IgD-negative memory B cell (primary cell): ENCODE results near the gene KDM5B. TPM values are rescaled to one million over a fixed set of nuclear protein-coding genes. Genes with fewer than 3 reads are reported as not detected.
"Not testable (repeated sequence)": the region's sequence is repeated elsewhere in the genome, so short reads cannot be mapped to it uniquely, and the experiment has no call there.

Experiments used
- H3K27ac Mint-ChIP-seq, 3 donors: one replicate each; pipeline ENCODE4 v1.8.0; 2020 to 2022; ENCODE audit warnings: mild to moderate bottlenecking in 3 of 3, mixed read lengths in 3 of 3, moderate library complexity in 1 of 3
- H3K27me3 Mint-ChIP-seq: one replicate; pipeline ENCODE4 v1.8.0; 2021; ENCODE audit warnings: mixed read lengths
- H3K36me3 Mint-ChIP-seq: one replicate; pipeline ENCODE4 v1.8.0; 2020; ENCODE audit warnings: mild to moderate bottlenecking, mixed read lengths
- H3K4me1 Mint-ChIP-seq, 3 donors: one replicate each; pipeline ENCODE4 v1.8.0; 2020 to 2022; ENCODE audit warnings: mixed read lengths in 3 of 3, mild to moderate bottlenecking in 1 of 3
- H3K4me3 Mint-ChIP-seq, 4 donors: one replicate each; pipeline ENCODE4 v1.8.0; 2020 to 2022; ENCODE audit warnings: mild to moderate bottlenecking in 4 of 4, mixed read lengths in 4 of 4, moderate library complexity in 3 of 4
- H3K9me3 Mint-ChIP-seq, 3 donors: one replicate each; pipeline ENCODE4 v1.8.0; 2020 to 2021; ENCODE audit warnings: mixed read lengths in 3 of 3, mild to moderate bottlenecking in 1 of 3
- polyA plus RNA-seq: library from polyadenylated mRNA; unstranded; fragments of 300-500 nt; fragmentation: Illumina TruSeq; gene quantifications from one replicate; pipeline ENCODE4 v1.2.3, GENCODE V29; 2021

KDM5B gene
- polyA plus RNA-seq, 1 donor from 2014 or later, result 16.5 TPM

GRCh38 chr1:202728951-202729350 lies 79.3 kb downstream of the KDM5B start:
- peaks cover 13% of the 10 kb centered on the region for H3K36me3 Mint-ChIP-seq
- H3K4me1 Mint-ChIP-seq, result peaks cover 0 to 2% (median 0%) of the 10 kb centered on the region in 3 donors
- no peaks in the 10 kb centered on the region for H3K27me3 Mint-ChIP-seq
- no peaks in the 10 kb centered on the region for H3K9me3 Mint-ChIP-seq
- H3K27ac Mint-ChIP-seq, result peak overlapping the region in 1 of 3 donors; percentile 2
- no peak overlapping the region for H3K4me3 Mint-ChIP-seq

- H3K27ac Mint-ChIP-seq, result peak overlapping the region in 1 of 3 donors; percentile 7
- H3K4me3 Mint-ChIP-seq, result no peak overlapping the region
- no peaks in the 10 kb centered on the region for H3K27me3 Mint-ChIP-seq
- peaks cover 0 to 2% (median 0%) of the 10 kb centered on the region in 3 donors for H3K4me1 Mint-ChIP-seq
- H3K36me3 Mint-ChIP-seq, result peaks cover 9% of the 10 kb centered on the region
- no peaks in the 10 kb centered on the region for H3K9me3 Mint-ChIP-seq
These were observed 82.7 kb downstream of the KDM5B start for GRCh38 chr1:202725526-202725925.

GRCh38 chr1:202723708-202724107 lies 84.5 kb downstream of the KDM5B start:
- Mint-ChIP-seq H3K4me1 (peaks cover 0 to 3% (median 2%) of the 10 kb centered on the region in 3 donors), H3K27me3 (no peaks in the 10 kb centered on the region), H3K36me3 (peaks cover 6% of the 10 kb centered on the region), H3K4me3 (no peak overlapping the region), H3K27ac (no peak overlapping the region), H3K9me3 (no peaks in the 10 kb centered on the region)

- not testable (repeated sequence) for H3K9me3 Mint-ChIP-seq, H3K36me3 Mint-ChIP-seq, H3K27ac Mint-ChIP-seq
These were observed 85.2 kb downstream of the KDM5B start for GRCh38 chr1:202723046-202723445.

GRCh38 chr1:202716654-202717053 lies 91.6 kb downstream of the KDM5B start:
- Mint-ChIP-seq H3K4me3 (no peak overlapping the region), H3K27me3 (peaks cover 13% of the 10 kb centered on the region), H3K4me1 (peaks cover 0 to 5% (median 2%) of the 10 kb centered on the region in 3 donors), H3K9me3 (no peaks in the 10 kb centered on the region), H3K36me3 (no peaks in the 10 kb centered on the region), H3K27ac (no peak overlapping the region)

More at GRCh38 chr1:202723046-202723445, 85.2 kb downstream of the KDM5B start:
- not testable (repeated sequence) for H3K4me1 Mint-ChIP-seq, H3K27me3 Mint-ChIP-seq, H3K4me3 Mint-ChIP-seq

- H3K27ac Mint-ChIP-seq, H3K36me3 Mint-ChIP-seq, H3K4me3 Mint-ChIP-seq, H3K4me1 Mint-ChIP-seq, H3K9me3 Mint-ChIP-seq: not testable (repeated sequence)
- peaks cover 24% of the 10 kb centered on the region for H3K27me3 Mint-ChIP-seq
These were observed 94.0 kb downstream of the KDM5B start for GRCh38 chr1:202714202-202714601.

- Mint-ChIP-seq H3K4me3 (no peak overlapping the region), H3K9me3 (no peaks in the 10 kb centered on the region), H3K27me3 (peaks cover 30% of the 10 kb centered on the region), H3K27ac (peak overlapping the region in 1 of 3 donors; percentile 64), H3K4me1 (peaks cover 0 to 2% (median 2%) of the 10 kb centered on the region in 3 donors), H3K36me3 (no peaks in the 10 kb centered on the region)
These were observed 95.1 kb downstream of the KDM5B start for GRCh38 chr1:202713110-202713509.

- Mint-ChIP-seq H3K4me3 (peak overlapping the region in 1 of 4 donors; percentile 82), H3K27me3 (peaks cover 39% of the 10 kb centered on the region), H3K9me3 (no peaks in the 10 kb centered on the region), H3K36me3 (no peaks in the 10 kb centered on the region), H3K4me1 (peaks cover 0 to 2% (median 2%) of the 10 kb centered on the region in 3 donors), H3K27ac (no peak overlapping the region)
These were observed 96.1 kb downstream of the KDM5B start for GRCh38 chr1:202711949-202712635.

- Mint-ChIP-seq H3K9me3 (no peaks in the 10 kb centered on the region), H3K4me3 (peak within 1 kb of the TSS in 2 of 4 donors; percentile 58 to 78), H3K36me3 (no peaks in the 10 kb centered on the region), H3K27me3 (peaks cover 49% of the 10 kb centered on the region), H3K27ac (no peak within 1 kb of the TSS), H3K4me1 (peaks cover 0 to 2% (median 2%) of the 10 kb centered on the region in 3 donors)
These were observed 97.9 kb downstream of the KDM5B start, which contains the start of gene SYT2 for GRCh38 chr1:202710070-202711045. SYT2 (minus strand) TSS chr1:202710454; CDS start chr1:202605772, 104,682 bp downstream.

- Mint-ChIP-seq H3K4me1 (peaks cover 0 to 2% (median 2%) of the 10 kb centered on the region in 3 donors), H3K4me3 (peak overlapping the region in 1 of 4 donors; percentile 78), H3K9me3 (no peaks in the 10 kb centered on the region), H3K36me3 (no peaks in the 10 kb centered on the region), H3K27me3 (peaks cover 52% of the 10 kb centered on the region), H3K27ac (no peak overlapping the region)
These were observed 98.8 kb downstream of the KDM5B start for GRCh38 chr1:202709276-202710041.

- Mint-ChIP-seq H3K4me1 (peaks cover 0 to 2% (median 2%) of the 10 kb centered on the region in 3 donors), H3K27me3 (peaks cover 58% of the 10 kb centered on the region), H3K9me3 (no peaks in the 10 kb centered on the region), H3K36me3 (no peaks in the 10 kb centered on the region), H3K27ac (no peak overlapping the region), H3K4me3 (no peak overlapping the region)
These were observed 99.6 kb downstream of the KDM5B start for GRCh38 chr1:202708456-202709275.

- H3K27ac Mint-ChIP-seq, result no peak overlapping the region
- no peak overlapping the region for H3K4me3 Mint-ChIP-seq
- H3K9me3 Mint-ChIP-seq, result no peaks in the 10 kb centered on the region
- H3K4me1 Mint-ChIP-seq, result peaks cover 0 to 2% (median 0%) of the 10 kb centered on the region in 3 donors
- peaks cover 57% of the 10 kb centered on the region for H3K27me3 Mint-ChIP-seq
- H3K36me3 Mint-ChIP-seq, result peaks cover 1% of the 10 kb centered on the region
These were observed 101.4 kb downstream of the KDM5B start for GRCh38 chr1:202706851-202707250.

GRCh38 chr1:202704601-202705000 lies 103.6 kb downstream of the KDM5B start:
- peaks cover 1% of the 10 kb centered on the region for H3K36me3 Mint-ChIP-seq
- H3K4me3 Mint-ChIP-seq, result peak overlapping the region in 1 of 4 donors; percentile 36
- peaks cover 0 to 2% (median 0%) of the 10 kb centered on the region in 3 donors for H3K4me1 Mint-ChIP-seq
- peaks cover 48% of the 10 kb centered on the region for H3K27me3 Mint-ChIP-seq
- H3K27ac Mint-ChIP-seq, result no peak overlapping the region
- no peaks in the 10 kb centered on the region for H3K9me3 Mint-ChIP-seq

GRCh38 chr1:202703191-202703590 lies 105.0 kb downstream of the KDM5B start:
- H3K36me3 Mint-ChIP-seq, result peaks cover 1% of the 10 kb centered on the region
- peaks cover 37% of the 10 kb centered on the region for H3K27me3 Mint-ChIP-seq
- H3K9me3 Mint-ChIP-seq, result no peaks in the 10 kb centered on the region
- H3K4me1 Mint-ChIP-seq, result no peaks in the 10 kb centered on the region
- H3K4me3 Mint-ChIP-seq, result no peak overlapping the region
- H3K27ac Mint-ChIP-seq, result no peak overlapping the region
